HepG2 (cell line): ENCODE results near the gene TMEM198. TPM values are rescaled to one million over a fixed set of nuclear protein-coding genes. Genes with fewer than 3 reads are reported as not detected.

ENCODE experiments used
- AGO2 ChIP-seq: fragments of 200-400 bp; formaldehyde crosslinking; optimal IDR thresholded peaks from 2 replicates; pipeline ENCODE3; 2017; ENCODE audit warnings: mild to moderate bottlenecking, low read depth, low read length, moderate library complexity
- EZH2 ChIP-seq: conservative IDR thresholded peaks from 2 replicates; pipeline ENCODE4 v1.6.1; 2012; ENCODE audit warnings: mild to moderate bottlenecking, low read depth, low read length, moderate library complexity
- HNF1B ChIP-seq: sonication (generic); formaldehyde crosslinking; IDR thresholded peaks from 2 replicates; pipeline ENCODE4 v1.5.1; 2020; ENCODE audit warnings: mild to moderate bottlenecking, moderate library complexity, missing genetic modification reagents
- KDM2A ChIP-seq: sonication (generic); formaldehyde crosslinking; IDR thresholded peaks from 2 replicates; pipeline ENCODE4 v1.4.0; 2020; ENCODE audit warnings: low read depth, missing genetic modification reagents, borderline replicate concordance
- KDM5B ChIP-seq: sonication (generic); formaldehyde crosslinking; IDR thresholded peaks from 2 replicates; pipeline ENCODE4 v1.4.0; 2020; ENCODE audit warnings: missing genetic modification reagents, mild to moderate bottlenecking, borderline replicate concordance
- ZBTB39 ChIP-seq: sonication (generic); formaldehyde crosslinking; IDR thresholded peaks from 2 replicates; pipeline ENCODE4 v1.5.0; 2020; ENCODE audit warnings: missing genetic modification reagents
- ZNF430 ChIP-seq: sonication (generic); formaldehyde crosslinking; IDR thresholded peaks from 2 replicates; pipeline ENCODE4 v1.9.0; 2021; ENCODE audit warnings: mild to moderate bottlenecking, missing genetic modification reagents
- ZNF512B ChIP-seq: sonication (generic); formaldehyde crosslinking; IDR thresholded peaks from 2 replicates; pipeline ENCODE4 v1.5.1; 2020; ENCODE audit warnings: missing genetic modification reagents, mild to moderate bottlenecking, borderline replicate concordance
- ZXDC ChIP-seq: sonication (generic); formaldehyde crosslinking; IDR thresholded peaks from 2 replicates; pipeline ENCODE4 v1.5.0; 2020; ENCODE audit warnings: mild to moderate bottlenecking, missing genetic modification reagents
- polyA plus RNA-seq, 8 experiments: library from polyadenylated mRNA; depleted of rRNA in 3 of 8; stranded (reverse) in 7 of 8; unstranded in 1 of 8; fragments of >200 nt; fragmentation: Illumina TruSeq in 4 of 8; extraction: Trizol in 4 of 8; gene quantifications; 2 replicates each; pipeline versions ENCODE4 v1.2.1 to v1.2.3, GENCODE V29; 2011 to 2016; ENCODE audit warnings: low read depth in 4 of 8, missing spikeins in 1 of 8, mixed read lengths in 1 of 8; ENCODE audit not compliant: insufficient read depth in 1 of 8
- total RNA-seq, 5 experiments: library from RNA; depleted of rRNA; stranded (reverse); fragments of >200 nt; fragmentation: Illumina TruSeq; extraction: Trizol; gene quantifications; 2 replicates each; pipeline ENCODE4 v1.2.3, GENCODE V29; 2016; ENCODE audit warnings: low read depth in 1 of 5
- TF ChIP-seq, protein P1 (sequence below): sonication (generic); formaldehyde crosslinking; IDR thresholded peaks from 2 replicates; pipeline ENCODE4 v1.5.0; 2020; ENCODE audit warnings: missing genetic modification reagents
- TF ChIP-seq, protein P2 (sequence below): sonication (generic); formaldehyde crosslinking; IDR thresholded peaks from 2 replicates; pipeline ENCODE4 v1.5.0; 2020; ENCODE audit warnings: mild to moderate bottlenecking, missing genetic modification reagents

The TMEM198 gene
- total and polyA plus RNA-seq, 2 of the 13 experiments (the other 11 are each of a cell fraction or from before 2014, with no cell fraction given) = 17.3 to 23.5 TPM

- TF ChIP-seq ZXDC (CRISPR knock-in tag) = peak; percentile 46; the same call in 1 of the 2 replicates
- TF ChIP-seq AGO2 = peak; percentile 63
- TF ChIP-seq ZNF512B (CRISPR knock-in tag) = peak; percentile 87; the same call in 1 of the 2 replicates
- peak; percentile 63; the same call in 1 of the 2 replicates for TF ChIP-seq KDM5B (CRISPR knock-in tag)
- TF ChIP-seq EZH2 = 0 out of 2 replicates have a peak, but pooled peaks have one; percentile 83
- 0 out of 2 replicates have a peak, but pooled peaks have one; percentile 30 for TF ChIP-seq HNF1B (CRISPR knock-in tag)
- TF ChIP-seq ZBTB39 (CRISPR knock-in tag) = peak; percentile 69; the same call in 1 of the 2 replicates
- TF ChIP-seq, protein P1, sequence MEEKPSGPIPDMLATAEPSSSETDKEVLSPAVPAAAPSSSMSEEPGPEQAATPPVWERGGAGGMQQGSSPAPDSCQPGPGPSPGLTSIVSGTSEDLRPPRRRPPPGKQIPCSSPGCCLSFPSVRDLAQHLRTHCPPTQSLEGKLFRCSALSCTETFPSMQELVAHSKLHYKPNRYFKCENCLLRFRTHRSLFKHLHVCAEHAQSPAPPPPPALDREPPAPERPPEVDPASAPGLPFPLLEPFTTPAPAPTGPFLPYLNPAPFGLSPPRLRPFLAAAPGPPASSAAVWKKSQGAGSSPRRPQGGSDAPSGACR (CRISPR knock-in tag) = peak; percentile 67; the same call in 1 of the 2 replicates
- peak; percentile 69; the same call in 1 of the 2 replicates for TF ChIP-seq ZNF430 (CRISPR knock-in tag)
- TF ChIP-seq KDM2A = peak; percentile 67
- TF ChIP-seq, protein P2, sequence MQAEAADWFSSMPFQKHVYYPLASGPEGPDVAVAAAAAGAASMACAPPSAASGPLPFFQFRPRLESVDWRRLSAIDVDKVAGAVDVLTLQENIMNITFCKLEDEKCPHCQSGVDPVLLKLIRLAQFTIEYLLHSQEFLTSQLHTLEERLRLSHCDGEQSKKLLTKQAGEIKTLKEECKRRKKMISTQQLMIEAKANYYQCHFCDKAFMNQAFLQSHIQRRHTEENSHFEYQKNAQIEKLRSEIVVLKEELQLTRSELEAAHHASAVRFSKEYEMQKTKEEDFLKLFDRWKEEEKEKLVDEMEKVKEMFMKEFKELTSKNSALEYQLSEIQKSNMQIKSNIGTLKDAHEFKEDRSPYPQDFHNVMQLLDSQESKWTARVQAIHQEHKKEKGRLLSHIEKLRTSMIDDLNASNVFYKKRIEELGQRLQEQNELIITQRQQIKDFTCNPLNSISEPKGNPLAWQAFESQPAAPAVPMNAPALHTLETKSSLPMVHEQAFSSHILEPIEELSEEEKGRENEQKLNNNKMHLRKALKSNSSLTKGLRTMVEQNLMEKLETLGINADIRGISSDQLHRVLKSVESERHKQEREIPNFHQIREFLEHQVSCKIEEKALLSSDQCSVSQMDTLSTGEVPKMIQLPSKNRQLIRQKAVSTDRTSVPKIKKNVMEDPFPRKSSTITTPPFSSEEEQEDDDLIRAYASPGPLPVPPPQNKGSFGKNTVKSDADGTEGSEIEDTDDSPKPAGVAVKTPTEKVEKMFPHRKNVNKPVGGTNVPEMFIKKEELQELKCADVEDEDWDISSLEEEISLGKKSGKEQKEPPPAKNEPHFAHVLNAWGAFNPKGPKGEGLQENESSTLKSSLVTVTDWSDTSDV (CRISPR knock-in tag) = 0 out of 2 replicates have a peak, but pooled peaks have one; percentile 48
Observed at GRCh38 chr2:219509780-219510511, 33.9 kb upstream of the TMEM198 start (continued).
